ENCODE measurements around the gene HEMK1. TPM values are rescaled to one million over a fixed set of nuclear protein-coding genes. Genes with fewer than 3 reads are reported as not detected.

The HEMK1 gene
- total RNA-seq, 6 donors from 2014 or later, result 5.0 to 25.3 (median 9.6) TPM

GRCh38 chr3:50571486-50571885, 2.2 kb downstream of the HEMK1 start:
- ATAC-seq (ENCODE audit: low FRiP score in 2 of 2), result no peak
- Histone ChIP-seq H3K36me3 (peaks cover 0 to 18% (median under 1%) of the 10 kb centered on the region in 4 donors), H3K27ac (peak overlapping the region in 2 of 4 donors; percentile 71 to 79), H3K27me3 (no peaks in the 10 kb centered on the region), H3K4me3 (no peak overlapping the region), H3K4me1 (peaks cover 39 to 67% (median 63%) of the 10 kb centered on the region in 4 donors), H3K9me3 (no peaks in the 10 kb centered on the region)
- no peak for DNase-seq
- TF ChIP-seq POLR2A (IDR thresholded peaks at IDR 0.05) (no peak), POLR2AphosphoS5 (IDR thresholded peaks at IDR 0.05) (no peak), CTCF (IDR thresholded peaks at IDR 0.05) (no peak), EP300 (IDR thresholded peaks at IDR 0.05) (no peak)
- 78% methylated on average over 4 of the region's 4 CpGs; no CpG with 5 or more reads in 1 of the 2 donors for WGBS, 2 donors

GRCh38 chr3:50572158-50572557, 2.8 kb downstream of the HEMK1 start:
- 0 to 29% methylated on average over 1 of the region's 1 CpG for WGBS, 2 donors
- Histone ChIP-seq H3K27me3 (no peaks in the 10 kb centered on the region), H3K4me3 (no peak overlapping the region), H3K27ac (peak overlapping the region in 3 of 4 donors; percentile 63 to 79 (median 71)), H3K36me3 (peaks cover 0 to 23% (median 6%) of the 10 kb centered on the region in 4 donors), H3K4me1 (peaks cover 33 to 61% (median 56%) of the 10 kb centered on the region in 4 donors), H3K9me3 (no peaks in the 10 kb centered on the region)
- DNase-seq (peak in 1 of 2 donors; percentile 84), ATAC-seq (ENCODE audit: low FRiP score in 2 of 2) (peak; percentile 52 to 73)
- TF ChIP-seq EP300 (IDR thresholded peaks at IDR 0.05) (no peak), CTCF (IDR thresholded peaks at IDR 0.05) (peak; percentile 89 to 97 (median 94)), POLR2A (IDR thresholded peaks at IDR 0.05) (no peak), POLR2AphosphoS5 (IDR thresholded peaks at IDR 0.05) (peak in 1 of 2 donors; percentile 15)

DNA sequence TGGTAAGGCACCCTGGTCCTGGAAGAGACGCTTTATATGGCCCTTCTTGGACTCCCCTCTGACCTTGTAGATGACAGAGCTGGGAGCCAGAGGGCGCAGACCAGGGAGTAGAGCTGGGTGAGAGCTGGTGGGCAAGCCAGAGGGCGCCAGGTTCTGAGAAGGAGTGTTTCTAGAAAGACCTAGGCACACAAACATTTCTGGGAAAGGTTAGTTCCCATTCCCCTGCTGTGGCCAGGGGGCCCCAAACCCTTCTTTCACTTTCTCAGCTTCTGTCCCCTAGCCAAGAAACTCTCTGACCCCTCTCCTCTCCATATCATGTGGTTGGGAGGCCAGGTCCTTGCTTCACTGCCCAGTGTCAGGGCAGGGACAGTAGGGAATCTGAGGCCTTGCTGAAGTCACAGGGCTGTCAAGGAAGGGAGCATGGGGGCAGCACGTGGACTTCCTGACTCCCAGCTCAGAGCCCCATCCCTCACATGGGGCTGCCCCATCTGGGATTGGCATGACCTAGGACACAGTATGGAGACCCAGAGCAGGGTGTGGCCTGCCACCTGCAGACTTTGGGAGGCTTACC, 3.6 kb downstream of the HEMK1 start:
- H3K27me3 ChIP-seq, result no peaks in the 10 kb centered on the region
- H3K4me3 ChIP-seq, result no peak overlapping the region
- H3K9me3 ChIP-seq, result no peaks in the 10 kb centered on the region
- peak overlapping the region in 3 of 4 donors; percentile 63 to 79 (median 71) for H3K27ac ChIP-seq
- 83 to 96% methylated on average over 3 to 4 of the region's 4 CpGs for WGBS, 2 donors
- DNase-seq, result no peak
- H3K4me1 ChIP-seq, result peaks cover 29 to 56% (median 52%) of the 10 kb centered on the region in 4 donors
- TF ChIP-seq CTCF (IDR thresholded peaks at IDR 0.05), result no peak
- no peak for TF ChIP-seq POLR2AphosphoS5 (IDR thresholded peaks at IDR 0.05)
- TF ChIP-seq POLR2A (IDR thresholded peaks at IDR 0.05), result no peak
- no peak for TF ChIP-seq EP300 (IDR thresholded peaks at IDR 0.05)
- H3K36me3 ChIP-seq, result peaks cover 0 to 31% (median 10%) of the 10 kb centered on the region in 4 donors
- ATAC-seq (ENCODE audit: low FRiP score in 2 of 2), result no peak

DNA sequence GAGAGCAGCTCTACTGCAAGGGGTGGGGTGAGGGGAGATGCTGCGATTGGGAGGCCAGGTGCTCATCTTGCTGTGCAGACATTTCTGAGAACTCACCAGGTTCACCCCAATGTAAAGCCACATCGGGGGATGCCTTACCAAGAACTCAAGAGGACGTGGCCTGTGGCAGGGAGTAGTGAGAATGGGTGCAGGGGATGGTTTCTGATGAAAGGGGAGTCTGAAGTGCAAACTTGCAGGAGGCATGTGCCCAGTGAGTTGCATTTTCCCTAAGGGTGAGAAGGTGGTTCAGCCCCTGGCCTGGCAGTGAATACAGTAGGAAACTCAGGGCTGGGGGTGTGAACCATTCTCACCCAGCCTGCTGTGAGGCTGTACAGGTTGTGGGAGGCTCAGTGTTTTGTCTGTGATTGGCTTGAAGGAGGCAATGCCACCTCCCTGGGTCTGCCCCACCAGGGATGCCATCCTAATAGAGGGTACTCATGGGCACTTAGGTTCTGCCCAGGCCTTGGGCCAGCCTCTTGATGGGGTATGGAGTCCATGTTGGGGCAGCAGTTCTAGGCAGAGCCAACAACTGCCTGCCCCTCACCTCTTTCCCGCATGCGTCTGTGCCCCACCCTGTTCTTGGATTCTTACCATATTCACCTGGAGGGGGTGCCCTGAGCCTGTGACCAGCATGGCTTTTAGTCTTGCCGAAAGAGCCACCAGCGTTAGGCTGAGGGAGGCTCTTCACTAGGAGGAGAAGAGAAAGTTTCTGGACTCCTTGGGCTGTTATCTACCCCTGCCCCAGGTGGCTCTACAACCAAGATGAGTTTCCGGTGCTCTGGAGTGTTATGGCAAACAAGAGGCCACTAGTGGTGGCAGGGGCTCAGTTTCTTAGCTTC, 4.5 kb downstream of the HEMK1 start:
- H3K4me3 ChIP-seq, result no peak overlapping the region
- no peaks in the 10 kb centered on the region for H3K27me3 ChIP-seq
- ATAC-seq (ENCODE audit: low FRiP score in 2 of 2) (peak in 1 of 2 donors; percentile 13), DNase-seq (peak in 1 of 2 donors; percentile 80)
- WGBS, 2 donors, result 79 to 89% methylated on average over 5 to 8 of the region's 8 CpGs
- peaks cover 23 to 47% (median 45%) of the 10 kb centered on the region in 4 donors for H3K4me1 ChIP-seq
- TF ChIP-seq POLR2A (IDR thresholded peaks at IDR 0.05), result peak in 1 of 4 donors; percentile 30
- no peak for TF ChIP-seq EP300 (IDR thresholded peaks at IDR 0.05)
- TF ChIP-seq CTCF (IDR thresholded peaks at IDR 0.05), result peak in 3 of 6 experiments; percentile 10 to 17 (median 15)
- H3K9me3 ChIP-seq, result no peaks in the 10 kb centered on the region
- H3K36me3 ChIP-seq, result peaks cover 0 to 35% (median 14%) of the 10 kb centered on the region in 4 donors
- peak overlapping the region; percentile 17 to 79 (median 67) for H3K27ac ChIP-seq

All from upper lobe of left lung (tissue), 6 donors.